Raji (cell line): Measurements from ENCODE around the gene DCAF11.

Source experiments
- POLR2A ChIP-seq: IDR thresholded peaks from 2 replicates; pipeline ENCODE4 v1.6.1; 2011; ENCODE audit warnings: low read depth, low read length, control low read depth; ENCODE audit not compliant: insufficient read depth

The DCAF11 gene

GRCh38 chr14:24074625-24075484, 39.7 kb upstream of the DCAF11 start:
- TF ChIP-seq POLR2A, result no peak

- TF ChIP-seq POLR2A, result no peak
These were observed 38.9 kb upstream of the DCAF11 start for GRCh38 chr14:24075485-24076301.

- no peak for TF ChIP-seq POLR2A
These were observed 38.3 kb upstream of the DCAF11 start for GRCh38 chr14:24076302-24076601.

GRCh38 chr14:24077086-24077485, 37.5 kb upstream of the DCAF11 start:
- TF ChIP-seq POLR2A, result no peak

GRCh38 chr14:24078146-24078545, 36.4 kb upstream of the DCAF11 start:
- no peak for TF ChIP-seq POLR2A

- TF ChIP-seq POLR2A, result no peak
These were observed 35.0 kb upstream of the DCAF11 start for GRCh38 chr14:24079491-24080141.

- no peak for TF ChIP-seq POLR2A
These were observed 34.4 kb upstream of the DCAF11 start for GRCh38 chr14:24080142-24080530.

- peak; percentile 53 for TF ChIP-seq POLR2A
These were observed 33.5 kb upstream of the DCAF11 start for GRCh38 chr14:24080888-24081738.

- no peak for TF ChIP-seq POLR2A
These were observed 32.8 kb upstream of the DCAF11 start for GRCh38 chr14:24081739-24082211.

- TF ChIP-seq POLR2A, result no peak
These were observed 32.0 kb upstream of the DCAF11 start for GRCh38 chr14:24082411-24083080.

- no peak for TF ChIP-seq POLR2A
These were observed 31.1 kb upstream of the DCAF11 start for GRCh38 chr14:24083462-24083861.

- TF ChIP-seq POLR2A, result no peak
These were observed 30.1 kb upstream of the DCAF11 start for GRCh38 chr14:24084440-24084839.

- TF ChIP-seq POLR2A, result no peak
These were observed 29.4 kb upstream of the DCAF11 start for GRCh38 chr14:24085215-24085614.
